DOHH2 (cell line): ENCODE results near the gene BMS1.
"Not testable (repeated sequence)": the region's sequence is repeated elsewhere in the genome, so short reads cannot be mapped to it uniquely, and the experiment has no call there.

ENCODE experiments used
- H3F3A ChIP-seq: fragments of 200-600 bp; sonication (generic), shearing (Covaris generic); 2 replicates; pipeline ENCODE4 v1.6.0; 2016; ENCODE audit warnings: antibody characterized with exemption, mild to moderate bottlenecking; ENCODE audit not compliant: control insufficient read depth, insufficient read depth
- H3K27ac ChIP-seq: fragments of 200-600 bp; sonication (generic); 2 replicates; pipeline ENCODE4 v1.5.1; 2014; ENCODE audit warnings: low read depth, mild to moderate bottlenecking, low read length, moderate library complexity
- H3K27me3 ChIP-seq: fragments of 200-600 bp; sonication (generic); 2 replicates; pipeline ENCODE4 v1.6.1; 2014; ENCODE audit warnings: mild to moderate bottlenecking, low read length, mixed read lengths; ENCODE audit not compliant: control insufficient read depth
- H3K36me3 ChIP-seq: fragments of 200-600 bp; sonication (generic); 2 replicates; pipeline ENCODE4 v1.6.1; 2014; ENCODE audit warnings: mild to moderate bottlenecking, low read length, moderate library complexity, mixed read lengths; ENCODE audit not compliant: control insufficient read depth
- H3K4me1 ChIP-seq: fragments of 200-600 bp; sonication (generic); 2 replicates; pipeline ENCODE4 v1.6.1; 2014; ENCODE audit warnings: mild to moderate bottlenecking, low read length, mixed read lengths; ENCODE audit not compliant: control insufficient read depth
- H3K4me2 ChIP-seq: fragments of 200-600 bp; sonication (generic); 2 replicates; pipeline ENCODE4 v1.6.0; 2014; ENCODE audit warnings: mild to moderate bottlenecking, low read length, moderate library complexity
- H3K4me3 ChIP-seq: fragments of 200-600 bp; sonication (generic); 2 replicates; pipeline ENCODE4 v1.5.1; 2014; ENCODE audit warnings: mild to moderate bottlenecking, low read length, mixed read lengths
- H3K79me2 ChIP-seq: fragments of 200-600 bp; sonication (generic); 2 replicates; pipeline ENCODE4 v1.6.1; 2014; ENCODE audit warnings: mild to moderate bottlenecking, low read length, mixed read lengths; ENCODE audit not compliant: control insufficient read depth
- H3K9me2 ChIP-seq: fragments of 200-600 bp; sonication (generic); replicated peaks from 2 replicates; pipeline ENCODE4 v1.6.1; 2014; ENCODE audit warnings: mild to moderate bottlenecking, low read length, mixed read lengths; ENCODE audit not compliant: control insufficient read depth
- H3K9me3 ChIP-seq: fragments of 200-600 bp; sonication (generic); 2 replicates; pipeline ENCODE4 v1.6.1; 2014; ENCODE audit warnings: antibody characterized with exemption, low read length, mixed read lengths; ENCODE audit not compliant: control insufficient read depth, insufficient read depth
- H4K20me1 ChIP-seq: fragments of 200-600 bp; sonication (generic); 2 replicates; pipeline ENCODE4 v1.6.0; 2014; ENCODE audit warnings: low read depth, mild to moderate bottlenecking, antibody characterized with exemption, low read length, moderate library complexity; ENCODE audit not compliant: control insufficient read depth, insufficient read depth
- CTCF ChIP-seq: fragments of 200-600 bp; sonication (generic); IDR thresholded peaks from one replicate; pipeline ENCODE4 v1.5.1; 2014; ENCODE audit warnings: antibody characterized with exemption, mild to moderate bottlenecking, low read depth, low read length; ENCODE audit not compliant: poor library complexity, severe bottlenecking
- EZH2phosphoT487 ChIP-seq: fragments of 200-600 bp; sonication (generic); IDR thresholded peaks from 2 replicates; pipeline ENCODE4 v1.6.1; 2017; ENCODE audit warnings: borderline replicate concordance, mild to moderate bottlenecking, antibody characterized with exemption, low read length, moderate library complexity, mixed read lengths

The BMS1 gene, protein sequence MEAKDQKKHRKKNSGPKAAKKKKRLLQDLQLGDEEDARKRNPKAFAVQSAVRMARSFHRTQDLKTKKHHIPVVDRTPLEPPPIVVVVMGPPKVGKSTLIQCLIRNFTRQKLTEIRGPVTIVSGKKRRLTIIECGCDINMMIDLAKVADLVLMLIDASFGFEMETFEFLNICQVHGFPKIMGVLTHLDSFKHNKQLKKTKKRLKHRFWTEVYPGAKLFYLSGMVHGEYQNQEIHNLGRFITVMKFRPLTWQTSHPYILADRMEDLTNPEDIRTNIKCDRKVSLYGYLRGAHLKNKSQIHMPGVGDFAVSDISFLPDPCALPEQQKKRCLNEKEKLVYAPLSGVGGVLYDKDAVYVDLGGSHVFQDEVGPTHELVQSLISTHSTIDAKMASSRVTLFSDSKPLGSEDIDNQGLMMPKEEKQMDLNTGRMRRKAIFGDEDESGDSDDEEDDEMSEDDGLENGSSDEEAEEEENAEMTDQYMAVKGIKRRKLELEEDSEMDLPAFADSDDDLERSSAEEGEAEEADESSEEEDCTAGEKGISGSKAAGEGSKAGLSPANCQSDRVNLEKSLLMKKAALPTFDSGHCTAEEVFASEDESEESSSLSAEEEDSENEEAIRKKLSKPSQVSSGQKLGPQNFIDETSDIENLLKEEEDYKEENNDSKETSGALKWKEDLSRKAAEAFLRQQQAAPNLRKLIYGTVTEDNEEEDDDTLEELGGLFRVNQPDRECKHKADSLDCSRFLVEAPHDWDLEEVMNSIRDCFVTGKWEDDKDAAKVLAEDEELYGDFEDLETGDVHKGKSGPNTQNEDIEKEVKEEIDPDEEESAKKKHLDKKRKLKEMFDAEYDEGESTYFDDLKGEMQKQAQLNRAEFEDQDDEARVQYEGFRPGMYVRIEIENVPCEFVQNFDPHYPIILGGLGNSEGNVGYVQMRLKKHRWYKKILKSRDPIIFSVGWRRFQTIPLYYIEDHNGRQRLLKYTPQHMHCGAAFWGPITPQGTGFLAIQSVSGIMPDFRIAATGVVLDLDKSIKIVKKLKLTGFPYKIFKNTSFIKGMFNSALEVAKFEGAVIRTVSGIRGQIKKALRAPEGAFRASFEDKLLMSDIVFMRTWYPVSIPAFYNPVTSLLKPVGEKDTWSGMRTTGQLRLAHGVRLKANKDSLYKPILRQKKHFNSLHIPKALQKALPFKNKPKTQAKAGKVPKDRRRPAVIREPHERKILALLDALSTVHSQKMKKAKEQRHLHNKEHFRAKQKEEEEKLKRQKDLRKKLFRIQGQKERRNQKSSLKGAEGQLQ

DNA sequence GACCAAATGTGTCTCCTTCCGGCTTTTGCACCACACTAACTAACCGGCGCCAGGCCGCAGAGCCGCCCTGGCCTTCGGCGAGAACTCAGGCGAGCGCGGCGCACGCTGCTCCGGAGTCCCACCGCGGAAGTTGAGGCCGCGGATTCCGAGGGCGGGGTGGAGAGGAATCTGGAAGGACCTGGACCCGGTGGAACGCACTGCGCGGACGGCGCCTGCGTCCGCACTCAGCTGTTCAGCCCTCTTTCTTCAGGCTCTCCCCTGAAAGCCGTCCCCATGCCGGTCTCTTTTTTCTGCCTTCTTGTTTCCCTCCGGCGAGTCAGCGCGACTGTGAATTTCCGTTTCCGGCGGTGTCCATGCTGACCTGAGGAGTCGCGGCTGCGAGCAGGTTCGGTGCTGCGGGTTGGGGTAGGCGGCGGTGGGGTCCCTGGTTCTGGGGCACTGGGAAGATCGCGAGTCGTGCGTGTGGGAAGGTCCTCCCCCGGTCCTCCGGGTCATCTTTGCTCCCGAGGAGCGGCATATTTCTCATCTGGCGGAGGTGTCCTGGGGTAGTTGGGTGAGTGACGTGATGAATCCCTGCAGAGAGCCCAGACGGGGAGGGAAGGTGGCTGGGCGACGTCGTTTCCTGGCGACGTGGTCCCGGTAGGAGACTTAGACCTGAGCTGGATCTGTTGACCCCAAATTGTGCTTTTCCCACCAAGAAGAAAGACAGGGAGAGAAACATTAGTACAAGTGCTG, at the start of gene BMS1:
TSS of gene BMS1 (plus strand) at position 350 of the 735 bp plus-strand sequence. CDS start 1,600 bp downstream, outside the sequence.
- no peaks in the 10 kb centered on the region for H3F3A ChIP-seq

GRCh38 chr10:42734536-42734935, 48.1 kb upstream of the BMS1 start:
- Histone ChIP-seq H3K4me1 (no peaks in the 10 kb centered on the region), H3K27me3 (no peaks in the 10 kb centered on the region), H3K4me2 (no peak overlapping the region), H4K20me1 (no peaks in the 10 kb centered on the region), H3K9me2 (no peaks in the 10 kb centered on the region), H3F3A (no peaks in the 10 kb centered on the region), H3K27ac (no peak overlapping the region), H3K9me3 (no peaks in the 10 kb centered on the region), H3K4me3 (no peak overlapping the region), H3K79me2 (no peaks in the 10 kb centered on the region), H3K36me3 (no peaks in the 10 kb centered on the region)
- TF ChIP-seq EZH2phosphoT487: no peak
- TF ChIP-seq CTCF: no peak

More for the DNA sequence above, at the start of gene BMS1:
- Histone ChIP-seq H3K9me2 (no peaks in the 10 kb centered on the region), H3K79me2 (peaks cover 38% of the 10 kb centered on the region), H3K4me2 (peak within 1 kb of the TSS; percentile 61), H3K36me3 (peaks cover 35% of the 10 kb centered on the region), H3K4me3 (peak within 1 kb of the TSS; percentile 89), H4K20me1 (no peaks in the 10 kb centered on the region; the same call in 1 of the 2 replicates), H3K4me1 (peaks cover 16% of the 10 kb centered on the region), H3K9me3 (no peaks in the 10 kb centered on the region), H3K27ac (peak within 1 kb of the TSS; percentile 26), H3K27me3 (no peaks in the 10 kb centered on the region; the same call in 1 of the 2 replicates)
- TF ChIP-seq CTCF (no peak), EZH2phosphoT487 (no peak)

- Histone ChIP-seq H3K9me2 (no peaks in the 10 kb centered on the region), H3K27ac (no peak overlapping the region), H3F3A (no peaks in the 10 kb centered on the region), H3K27me3 (no peaks in the 10 kb centered on the region), H3K4me2 (no peak overlapping the region), H4K20me1 (no peaks in the 10 kb centered on the region), H3K4me3 (no peak overlapping the region), H3K79me2 (no peaks in the 10 kb centered on the region), H3K36me3 (no peaks in the 10 kb centered on the region), H3K4me1 (no peaks in the 10 kb centered on the region), H3K9me3 (no peaks in the 10 kb centered on the region)
- TF ChIP-seq CTCF: no peak
- no peak for TF ChIP-seq EZH2phosphoT487
Measured at GRCh38 chr10:42738679-42739078, 43.9 kb upstream of the BMS1 start.

GRCh38 chr10:42741536-42741935, 41.1 kb upstream of the BMS1 start:
- not testable (repeated sequence) for H3K27me3 ChIP-seq, H3K9me2 ChIP-seq, H3K27ac ChIP-seq, H3K9me3 ChIP-seq, H3K4me2 ChIP-seq, H3F3A ChIP-seq, H3K4me1 ChIP-seq, H3K4me3 ChIP-seq, H3K36me3 ChIP-seq, H4K20me1 ChIP-seq, H3K79me2 ChIP-seq
